ENCODE measurements around the gene TMEM8B.

TMEM8B gene

GRCh38 chr9:35829084-35829763, at the start of gene TMEM8B:
TSS of gene TMEM8B (plus strand) at chr9:35829228. CDS start at chr9:35829448, 220 bp downstream.
- H3K36me3 Mint-ChIP-seq = no peaks in the 10 kb centered on the region
- ATAC-seq = peak; percentile 92

DNA sequence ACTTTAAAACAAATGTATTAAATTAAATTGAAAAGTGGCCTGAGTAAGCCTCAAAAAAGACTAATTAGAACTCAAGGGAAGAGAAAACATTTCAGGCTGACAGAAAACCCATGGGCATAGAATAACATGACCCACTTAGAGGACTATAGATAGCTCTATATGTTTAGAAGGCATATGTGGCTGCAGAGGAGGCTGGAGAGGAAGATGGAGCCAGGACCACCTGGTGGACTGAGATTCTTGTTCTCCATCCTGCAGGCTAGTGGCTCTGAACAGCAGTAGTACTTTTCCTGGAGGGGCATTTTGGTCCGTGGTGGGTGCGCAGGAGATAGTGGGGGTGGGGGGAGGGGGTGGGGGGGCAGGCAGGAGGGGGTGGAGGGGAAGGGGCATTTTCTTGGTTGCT, 48.0 kb upstream of the TMEM8B start:
- H3K36me3 Mint-ChIP-seq = peaks cover 49% of the 10 kb centered on the region
- DNase-seq (ENCODE audit: low spot score in 2 of 2) = no peak
- no peak for ATAC-seq
- H3K27ac Mint-ChIP-seq = no peak overlapping the region
- H3K4me3 Mint-ChIP-seq = no peak overlapping the region
- H3K9me3 Mint-ChIP-seq = no peaks in the 10 kb centered on the region
- peaks cover 2% of the 10 kb centered on the region for H3K4me1 Mint-ChIP-seq

More at GRCh38 chr9:35829084-35829763, at the start of gene TMEM8B:
- Mint-ChIP-seq H3K9me3 (no peaks in the 10 kb centered on the region), H3K27ac (peak within 1 kb of the TSS; percentile 97), H3K4me3 (peak within 1 kb of the TSS; percentile 97), H3K4me1 (peaks cover 46% of the 10 kb centered on the region)
- peak; percentile 85 to 93 for DNase-seq (ENCODE audit: low spot score in 2 of 2)

DNA sequence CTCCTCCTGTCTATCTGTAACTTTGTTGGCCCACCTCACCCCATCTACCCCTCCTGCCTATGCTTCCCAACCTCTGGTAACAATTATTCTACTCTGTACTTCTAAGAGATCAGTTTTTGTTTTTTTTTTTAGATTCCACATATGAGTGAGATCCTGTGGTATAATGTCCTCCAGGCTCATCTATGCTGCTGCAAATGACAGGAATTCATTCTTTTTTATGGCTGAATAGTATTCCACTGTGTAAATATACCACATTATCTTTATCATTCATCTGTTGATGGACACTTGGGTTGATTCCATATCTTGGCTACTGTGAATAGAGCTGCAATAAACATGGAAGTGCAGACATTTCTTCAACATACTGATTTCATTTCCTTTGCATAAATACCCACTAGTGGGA, 45.6 kb upstream of the TMEM8B start:
- no peaks in the 10 kb centered on the region for H3K4me1 Mint-ChIP-seq
- no peak overlapping the region for H3K4me3 Mint-ChIP-seq
- no peak for DNase-seq (ENCODE audit: low spot score in 2 of 2)
- H3K9me3 Mint-ChIP-seq = no peaks in the 10 kb centered on the region
- H3K27ac Mint-ChIP-seq = no peak overlapping the region
- no peak for ATAC-seq
- H3K36me3 Mint-ChIP-seq = peaks cover 53% of the 10 kb centered on the region

DNA sequence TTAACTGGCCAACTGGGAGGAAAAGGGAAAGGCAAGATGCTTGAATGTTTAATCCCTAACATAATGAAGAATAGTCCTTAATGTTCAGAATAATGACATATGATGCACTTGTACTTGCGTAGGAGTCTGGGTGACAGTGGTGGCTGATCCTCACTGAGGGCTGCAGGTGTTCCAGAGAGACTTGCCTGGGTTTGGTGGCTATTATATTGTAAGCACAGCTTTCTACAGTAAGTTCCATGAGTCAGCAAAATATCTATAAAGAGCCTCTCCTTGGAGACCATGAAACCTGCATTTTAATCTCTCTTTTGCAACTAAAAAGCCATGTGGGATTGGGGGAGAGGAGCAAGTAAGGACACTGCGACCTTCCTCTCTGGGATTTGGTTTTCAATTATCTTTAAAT, 39.5 kb upstream of the TMEM8B start:
- Mint-ChIP-seq H3K27ac (no peak overlapping the region), H3K36me3 (peaks cover 44% of the 10 kb centered on the region), H3K9me3 (no peaks in the 10 kb centered on the region), H3K4me3 (no peak overlapping the region), H3K4me1 (peaks cover 10% of the 10 kb centered on the region)
- DNase-seq (ENCODE audit: low spot score in 2 of 2) (no peak), ATAC-seq (no peak)

DNA sequence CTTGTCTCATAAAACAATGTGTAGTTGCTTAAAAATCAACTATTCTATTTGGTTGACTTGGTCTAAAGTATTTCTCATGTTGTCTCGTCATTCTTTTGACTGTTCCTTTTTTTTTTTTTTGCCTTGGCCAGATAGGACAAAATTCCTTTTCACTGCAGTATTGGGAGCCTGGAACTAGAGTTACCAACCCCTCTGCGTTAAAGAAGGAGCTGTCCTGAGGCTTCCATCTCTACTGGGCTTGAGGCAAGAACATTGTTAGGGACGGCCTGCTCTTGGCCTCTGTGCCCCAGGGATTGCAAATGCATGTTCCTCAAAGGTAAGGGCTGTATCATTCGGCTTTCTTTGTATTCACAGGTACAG, 39.0 kb upstream of the TMEM8B start:
- DNase-seq (ENCODE audit: low spot score in 2 of 2) = no peak
- ATAC-seq = peak; percentile 5
- Mint-ChIP-seq H3K27ac (no peak overlapping the region), H3K4me1 (peaks cover 12% of the 10 kb centered on the region), H3K4me3 (no peak overlapping the region), H3K36me3 (peaks cover 42% of the 10 kb centered on the region), H3K9me3 (no peaks in the 10 kb centered on the region)

DNA sequence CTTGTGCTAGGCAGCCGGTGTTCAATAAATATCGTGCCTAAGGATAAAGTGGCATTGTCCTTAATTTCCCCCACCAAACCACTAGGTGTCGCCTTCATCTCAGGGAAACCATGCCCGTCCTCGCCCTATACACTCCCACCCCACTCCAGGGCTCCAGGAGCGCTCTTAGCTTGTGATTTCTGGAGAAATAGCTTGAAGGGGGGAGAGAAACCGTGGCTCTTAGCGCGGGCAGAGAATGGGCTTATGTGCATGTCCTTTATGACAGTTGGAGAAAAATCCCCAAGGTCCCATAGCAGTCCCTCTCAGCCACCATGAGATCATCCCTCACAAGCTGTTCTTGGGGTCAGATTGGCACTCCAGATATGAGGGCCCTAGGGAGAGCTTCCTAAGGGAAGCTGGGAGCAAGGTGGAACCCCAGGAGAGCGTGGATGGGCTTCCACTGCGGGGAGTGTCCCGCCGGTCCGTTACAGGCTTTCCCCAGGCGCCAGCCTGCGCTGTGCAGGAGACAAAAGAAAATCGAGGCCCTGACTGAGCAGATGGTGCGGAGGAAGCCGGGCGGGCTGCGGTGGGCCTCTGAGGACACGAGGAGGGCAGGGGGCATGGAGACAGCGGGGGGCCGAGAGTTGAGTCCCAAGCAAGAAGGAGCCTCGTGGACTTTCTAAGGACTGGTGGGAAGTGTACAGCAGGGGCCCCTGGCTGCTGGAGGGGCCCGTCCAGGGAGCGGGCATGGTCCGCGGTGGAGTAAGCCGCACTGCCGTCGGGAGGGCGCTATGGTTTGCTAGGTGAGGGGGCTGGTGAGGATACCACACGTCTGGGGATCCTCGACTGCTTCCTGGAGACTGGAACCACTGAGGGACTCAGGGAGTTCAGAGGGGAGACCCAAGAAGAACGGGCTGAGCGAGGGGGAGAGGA, 38.4 kb upstream of the TMEM8B start:
- Mint-ChIP-seq H3K4me3 (no peak overlapping the region), H3K9me3 (no peaks in the 10 kb centered on the region), H3K36me3 (peaks cover 41% of the 10 kb centered on the region), H3K27ac (peak overlapping the region; percentile 62), H3K4me1 (peaks cover 12% of the 10 kb centered on the region)
- ATAC-seq (peak; percentile 89), DNase-seq (ENCODE audit: low spot score in 2 of 2) (peak; percentile 33 to 68)

DNA sequence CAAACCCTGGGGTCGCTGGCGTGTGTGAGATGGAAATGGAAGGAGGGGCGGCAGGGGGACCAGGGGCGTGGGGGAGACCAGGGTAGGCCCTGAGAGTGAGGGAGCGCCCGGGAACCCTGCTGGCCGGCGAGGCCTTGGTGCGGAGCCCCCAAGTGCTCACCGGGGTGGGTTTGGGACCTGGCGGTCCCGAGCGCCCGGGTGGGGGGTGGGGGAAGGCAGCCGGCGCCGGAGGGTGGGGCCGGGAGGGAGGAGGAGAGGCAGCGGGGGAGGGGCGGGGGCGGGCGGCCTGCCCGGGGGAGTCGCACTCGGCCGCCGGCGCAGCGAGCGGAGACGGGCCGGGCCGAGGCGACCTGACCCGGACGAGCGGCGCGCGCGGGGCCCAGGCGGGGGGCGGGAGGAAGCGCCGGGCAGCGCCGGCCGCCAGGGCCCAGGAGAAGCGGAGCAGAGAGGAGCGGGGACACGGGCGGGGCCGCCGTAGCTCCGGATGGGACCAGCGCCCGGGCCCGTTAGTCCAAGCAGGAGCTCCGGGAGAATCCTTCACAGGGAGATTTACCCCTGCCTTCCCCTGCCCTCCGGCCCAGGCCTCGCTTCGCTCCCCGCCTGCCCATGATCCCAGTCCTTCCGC, 37.6 kb upstream of the TMEM8B start, which contains the start of gene NPR2:
Gene NPR2 (plus strand): TSS at position 295 of the 625 bp plus-strand sequence. CDS start 818 bp downstream, outside the sequence.
- no peak for ATAC-seq
- peak within 1 kb of the TSS; percentile 62 for H3K27ac Mint-ChIP-seq
- peaks cover 12% of the 10 kb centered on the region for H3K4me1 Mint-ChIP-seq
- H3K9me3 Mint-ChIP-seq = no peaks in the 10 kb centered on the region
- no peak for DNase-seq (ENCODE audit: low spot score in 2 of 2)
- H3K36me3 Mint-ChIP-seq = peaks cover 33% of the 10 kb centered on the region
- H3K4me3 Mint-ChIP-seq = no peak within 1 kb of the TSS

DNA sequence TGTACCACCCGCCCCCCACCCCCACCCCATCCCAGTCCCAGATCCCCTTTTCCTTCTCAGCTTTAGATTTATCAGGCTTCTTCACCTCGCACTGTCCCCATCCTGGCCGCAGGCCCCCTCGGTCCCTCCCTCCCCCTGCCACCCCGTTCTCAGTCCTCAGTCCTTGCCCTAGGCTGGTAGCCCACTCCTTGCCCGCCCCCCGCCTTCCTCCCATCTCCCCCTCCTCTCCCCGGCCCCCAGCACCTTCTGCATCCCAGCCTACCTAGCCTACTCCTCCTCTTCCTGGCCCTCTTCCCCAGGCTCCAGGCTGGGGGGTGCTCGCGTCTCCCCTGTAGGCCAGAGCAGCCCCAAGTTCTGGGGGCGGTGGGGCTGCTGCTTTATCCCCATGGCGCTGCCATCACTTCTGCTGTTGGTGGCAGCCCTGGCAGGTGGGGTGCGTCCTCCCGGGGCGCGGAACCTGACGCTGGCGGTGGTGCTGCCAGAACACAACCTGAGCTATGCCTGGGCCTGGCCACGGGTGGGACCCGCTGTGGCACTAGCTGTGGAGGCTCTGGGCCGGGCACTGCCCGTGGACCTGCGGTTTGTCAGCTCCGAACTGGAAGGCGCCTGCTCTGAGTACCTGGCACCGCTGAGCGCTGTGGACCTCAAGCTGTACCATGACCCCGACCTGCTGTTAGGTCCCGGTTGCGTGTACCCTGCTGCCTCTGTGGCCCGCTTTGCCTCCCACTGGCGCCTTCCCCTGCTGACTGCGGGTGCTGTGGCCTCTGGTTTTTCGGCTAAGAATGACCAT, 36.8 kb upstream of the TMEM8B start:
- H3K36me3 Mint-ChIP-seq = peaks cover 25% of the 10 kb centered on the region
- H3K4me1 Mint-ChIP-seq = peaks cover 17% of the 10 kb centered on the region
- no peak overlapping the region for H3K4me3 Mint-ChIP-seq
- H3K9me3 Mint-ChIP-seq = no peaks in the 10 kb centered on the region
- ATAC-seq (no peak), DNase-seq (ENCODE audit: low spot score in 2 of 2) (no peak)
- no peak overlapping the region for H3K27ac Mint-ChIP-seq

DNA sequence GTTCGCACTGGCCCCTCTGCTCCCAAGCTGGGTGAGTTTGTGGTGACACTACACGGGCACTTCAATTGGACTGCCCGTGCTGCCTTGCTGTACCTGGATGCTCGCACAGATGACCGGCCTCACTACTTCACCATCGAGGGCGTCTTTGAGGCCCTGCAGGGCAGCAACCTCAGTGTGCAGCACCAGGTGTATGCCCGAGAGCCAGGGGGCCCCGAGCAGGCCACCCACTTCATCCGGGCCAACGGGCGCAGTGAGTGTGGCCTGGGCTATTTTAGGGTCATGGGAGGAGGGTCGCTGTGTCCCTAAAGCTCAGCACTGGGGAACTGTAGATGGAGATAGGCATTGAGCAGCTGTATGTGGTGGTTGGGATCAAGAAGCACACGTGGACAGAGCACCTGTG, 36.2 kb upstream of the TMEM8B start:
- DNase-seq (ENCODE audit: low spot score in 2 of 2) = no peak
- H3K4me3 Mint-ChIP-seq = no peak overlapping the region
- H3K27ac Mint-ChIP-seq = peak overlapping the region; percentile 9
- H3K4me1 Mint-ChIP-seq = peaks cover 19% of the 10 kb centered on the region
- no peaks in the 10 kb centered on the region for H3K9me3 Mint-ChIP-seq
- no peak for ATAC-seq
- peaks cover 19% of the 10 kb centered on the region for H3K36me3 Mint-ChIP-seq

DNA sequence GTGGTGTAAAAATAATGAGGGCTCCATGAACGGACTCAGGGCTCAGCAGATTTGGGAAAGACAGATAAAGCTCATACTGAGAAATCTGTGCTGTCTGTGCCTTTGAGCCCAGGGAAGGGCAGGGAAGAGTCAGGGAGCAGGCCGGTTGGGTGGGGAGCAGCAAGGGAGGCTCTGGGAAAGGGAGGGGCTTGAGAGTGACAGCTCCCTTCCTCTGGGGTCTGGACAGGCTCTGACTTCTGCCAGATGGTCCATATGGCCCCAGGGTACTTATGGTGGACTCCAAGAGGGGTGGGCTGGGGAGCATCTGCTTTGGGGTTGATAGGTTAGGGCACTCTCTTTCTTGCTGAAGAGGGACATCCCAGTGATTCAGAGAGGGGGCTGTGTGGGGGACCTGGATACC, 35.6 kb upstream of the TMEM8B start:
- DNase-seq (ENCODE audit: low spot score in 2 of 2) = no peak
- H3K9me3 Mint-ChIP-seq = no peaks in the 10 kb centered on the region
- peaks cover 26% of the 10 kb centered on the region for H3K4me1 Mint-ChIP-seq
- H3K36me3 Mint-ChIP-seq = peaks cover 21% of the 10 kb centered on the region
- peak overlapping the region; percentile 9 for H3K27ac Mint-ChIP-seq
- no peak overlapping the region for H3K4me3 Mint-ChIP-seq
- ATAC-seq = no peak

DNA sequence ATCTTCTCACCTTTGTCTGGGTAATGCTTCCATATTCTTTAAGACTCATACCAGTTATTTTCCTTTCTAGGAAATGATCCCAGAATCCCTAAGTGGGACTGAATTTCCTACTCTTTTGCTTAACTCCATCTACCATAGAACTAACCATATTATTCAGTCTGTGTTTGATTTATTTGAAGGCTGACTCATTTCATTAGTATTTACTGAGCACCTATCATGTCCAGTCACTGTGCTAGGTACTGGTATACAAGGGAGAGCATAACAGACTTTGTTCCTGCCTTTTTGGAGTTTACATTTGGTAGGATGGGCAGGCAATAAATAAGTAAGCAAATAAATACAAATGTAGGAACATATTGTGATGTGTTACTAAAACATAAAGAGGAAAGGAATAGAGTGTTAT, 33.3 kb upstream of the TMEM8B start:
- DNase-seq (ENCODE audit: low spot score in 2 of 2) = no peak
- Mint-ChIP-seq H3K36me3 (peaks cover 12% of the 10 kb centered on the region), H3K4me1 (peaks cover 27% of the 10 kb centered on the region), H3K9me3 (no peaks in the 10 kb centered on the region), H3K27ac (peak overlapping the region; percentile 6), H3K4me3 (no peak overlapping the region)
- no peak for ATAC-seq

- no peak overlapping the region for H3K27ac Mint-ChIP-seq
- no peaks in the 10 kb centered on the region for H3K9me3 Mint-ChIP-seq
- DNase-seq (ENCODE audit: low spot score in 2 of 2) (no peak), ATAC-seq (no peak)
- peaks cover 32% of the 10 kb centered on the region for H3K4me1 Mint-ChIP-seq
- H3K36me3 Mint-ChIP-seq = peaks cover 20% of the 10 kb centered on the region
- no peak overlapping the region for H3K4me3 Mint-ChIP-seq
These were observed 31.5 kb upstream of the TMEM8B start for GRCh38 chr9:35797311-35798109.

DNA sequence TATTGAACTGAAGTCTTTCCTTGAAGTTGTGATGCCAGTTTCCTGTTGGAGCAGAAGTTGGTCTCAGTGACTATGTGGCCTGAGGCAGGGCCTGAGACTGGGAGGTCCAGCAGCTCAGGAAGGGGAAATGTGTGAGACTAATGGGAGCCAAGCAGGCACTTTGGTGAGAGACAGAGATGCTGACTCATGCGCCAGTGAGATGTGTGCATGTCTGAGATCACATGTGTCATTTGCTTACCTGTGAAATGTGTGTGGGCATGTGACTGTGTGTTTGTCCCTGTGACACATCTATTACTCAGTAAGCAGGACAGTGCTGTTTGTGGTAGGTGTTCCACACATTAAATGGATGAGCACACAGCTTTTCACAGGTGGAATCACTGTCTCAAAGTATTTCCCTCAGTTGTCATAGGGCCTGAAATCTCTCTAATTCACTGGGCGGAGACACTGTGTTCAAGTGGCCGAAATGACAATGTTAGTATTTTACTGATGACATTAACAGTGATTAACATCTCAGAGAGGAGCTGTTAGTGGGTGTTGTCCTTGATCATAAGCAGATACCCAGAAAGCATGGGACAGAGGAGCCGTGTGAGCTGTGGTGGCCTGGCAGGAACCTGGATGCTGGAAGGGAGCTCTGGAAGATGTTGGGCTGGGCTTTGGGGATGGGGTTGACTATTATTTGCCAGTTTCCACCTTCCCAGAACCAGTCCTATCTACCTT, 30.2 kb upstream of the TMEM8B start:
- peak overlapping the region; percentile 49 for H3K27ac Mint-ChIP-seq
- no peak overlapping the region for H3K4me3 Mint-ChIP-seq
- peaks cover 32% of the 10 kb centered on the region for H3K4me1 Mint-ChIP-seq
- peaks cover 31% of the 10 kb centered on the region for H3K36me3 Mint-ChIP-seq
- no peaks in the 10 kb centered on the region for H3K9me3 Mint-ChIP-seq
- DNase-seq (ENCODE audit: low spot score in 2 of 2) = no peak
- peak; percentile 100 for ATAC-seq

DNA sequence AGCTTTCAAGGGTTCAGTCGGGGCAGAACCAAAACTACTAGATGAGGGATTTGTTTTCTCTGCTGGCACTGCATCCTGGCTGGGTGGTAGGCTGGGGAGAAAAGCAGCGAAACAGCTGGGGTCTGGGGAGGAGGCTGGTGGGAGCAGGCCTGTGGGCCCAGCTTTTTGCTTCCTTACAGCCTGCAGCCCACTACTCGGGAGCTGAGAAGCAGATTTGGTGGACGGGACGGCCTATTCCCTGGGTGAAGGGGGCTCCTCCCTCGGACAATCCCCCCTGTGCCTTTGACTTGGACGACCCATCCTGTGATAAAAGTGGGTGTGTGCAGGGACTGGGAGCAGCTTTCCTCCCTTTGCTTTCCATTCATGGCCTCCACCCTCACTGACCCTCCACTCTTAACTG, 28.5 kb upstream of the TMEM8B start:
- peaks cover 32% of the 10 kb centered on the region for H3K36me3 Mint-ChIP-seq
- H3K27ac Mint-ChIP-seq = peak overlapping the region; percentile 1
- peaks cover 25% of the 10 kb centered on the region for H3K4me1 Mint-ChIP-seq

More for the DNA sequence above, 28.5 kb upstream of the TMEM8B start:
- DNase-seq (ENCODE audit: low spot score in 2 of 2) (no peak), ATAC-seq (no peak)
- H3K9me3 Mint-ChIP-seq = no peaks in the 10 kb centered on the region
- H3K4me3 Mint-ChIP-seq = no peak overlapping the region
